ENCODE results near the gene GNAQ.

GNAQ gene

GRCh38 chr9:77946969-77947620 is 84.5 kb downstream of the GNAQ start:
- DNase-seq (ENCODE audit: low read depth in 3 of 3, low spot score in 1 of 3) = no peak

- no peak for DNase-seq (ENCODE audit: low read depth in 3 of 3, low spot score in 1 of 3)
These were observed 85.3 kb downstream of the GNAQ start for GRCh38 chr9:77946296-77946695.

GRCh38 chr9:77945798-77946197 is 85.8 kb downstream of the GNAQ start:
- DNase-seq (ENCODE audit: low read depth in 3 of 3, low spot score in 1 of 3) = no peak

- DNase-seq (ENCODE audit: low read depth in 3 of 3, low spot score in 1 of 3) = no peak
These were observed 86.9 kb downstream of the GNAQ start for GRCh38 chr9:77944556-77945243.

GRCh38 chr9:77943057-77943456 is 88.6 kb downstream of the GNAQ start:
- DNase-seq (ENCODE audit: low read depth in 3 of 3, low spot score in 1 of 3) = no peak

- no peak for DNase-seq (ENCODE audit: low read depth in 3 of 3, low spot score in 1 of 3)
These were observed 92.4 kb downstream of the GNAQ start for GRCh38 chr9:77939149-77939668.

- DNase-seq (ENCODE audit: low read depth in 3 of 3, low spot score in 1 of 3) = no peak
These were observed 93.4 kb downstream of the GNAQ start for GRCh38 chr9:77938163-77938562.

GRCh38 chr9:77935974-77936373 is 95.6 kb downstream of the GNAQ start:
- DNase-seq (ENCODE audit: low read depth in 3 of 3, low spot score in 1 of 3) = no peak

GRCh38 chr9:77935211-77935610 is 96.4 kb downstream of the GNAQ start:
- no peak for DNase-seq (ENCODE audit: low read depth in 3 of 3, low spot score in 1 of 3)

- DNase-seq (ENCODE audit: low read depth in 3 of 3, low spot score in 1 of 3) = no peak
These were observed 97.6 kb downstream of the GNAQ start for GRCh38 chr9:77933976-77934375.

- DNase-seq (ENCODE audit: low read depth in 3 of 3, low spot score in 1 of 3) = no peak
These were observed 98.6 kb downstream of the GNAQ start for GRCh38 chr9:77933019-77933418.

- DNase-seq (ENCODE audit: low read depth in 3 of 3, low spot score in 1 of 3) = no peak
These were observed 101.7 kb downstream of the GNAQ start for GRCh38 chr9:77929942-77930341.

- DNase-seq (ENCODE audit: low read depth in 3 of 3, low spot score in 1 of 3) = no peak
These were observed 104.3 kb downstream of the GNAQ start for GRCh38 chr9:77927265-77927664.

GRCh38 chr9:77926371-77926878 is 105.2 kb downstream of the GNAQ start:
- no peak for DNase-seq (ENCODE audit: low read depth in 3 of 3, low spot score in 1 of 3)

GRCh38 chr9:77922591-77922990 is 109.0 kb downstream of the GNAQ start:
- no peak for DNase-seq (ENCODE audit: low read depth in 3 of 3, low spot score in 1 of 3)

GRCh38 chr9:77917800-77918199 is 113.8 kb downstream of the GNAQ start:
- DNase-seq (ENCODE audit: low read depth in 3 of 3, low spot score in 1 of 3) = no peak

GRCh38 chr9:77916820-77917219 is 114.8 kb downstream of the GNAQ start:
- no peak for DNase-seq (ENCODE audit: low read depth in 3 of 3, low spot score in 1 of 3)

GRCh38 chr9:77916410-77916819 is 115.2 kb downstream of the GNAQ start:
- no peak for DNase-seq (ENCODE audit: low read depth in 3 of 3, low spot score in 1 of 3)

GRCh38 chr9:77915744-77916143 is 115.9 kb downstream of the GNAQ start:
- DNase-seq (ENCODE audit: low read depth in 3 of 3, low spot score in 1 of 3) = no peak

GRCh38 chr9:77912895-77913693 is 118.5 kb downstream of the GNAQ start:
- no peak for DNase-seq (ENCODE audit: low read depth in 3 of 3, low spot score in 1 of 3)

- DNase-seq (ENCODE audit: low read depth in 3 of 3, low spot score in 1 of 3) = no peak
These were observed 119.7 kb downstream of the GNAQ start for GRCh38 chr9:77911928-77912327.

- no peak for DNase-seq (ENCODE audit: low read depth in 3 of 3, low spot score in 1 of 3)
These were observed 121.4 kb downstream of the GNAQ start for GRCh38 chr9:77910194-77910621.

Data from stimulated activated CD4-positive, alpha-beta T cell treated with anti-CD3 and anti-CD28 coated beads, TNF-alpha, amount 100 ng/mL, for 1 hour (primary cell).